HuH-7.5 (cell line): Measurements from ENCODE around the gene HIVEP3.
A peak's percentile ranks its signal among the peaks of the same experiment; 100 is the strongest.

Experiments
- DNase-seq: peaks from one replicate; pipeline ENCODE4 v3.0.0; 2011; ENCODE audit warnings: low spot score

The HIVEP3 gene

GRCh38 chr1:41664861-41665640, 253.7 kb downstream of the HIVEP3 start:
- DNase-seq, result no peak

GRCh38 chr1:41663671-41664400, 254.9 kb downstream of the HIVEP3 start:
- no peak for DNase-seq

- DNase-seq, result no peak
These were observed 255.8 kb downstream of the HIVEP3 start for GRCh38 chr1:41662765-41663437.

GRCh38 chr1:41662061-41662764, 256.5 kb downstream of the HIVEP3 start:
- DNase-seq, result peak; percentile 32

- DNase-seq, result no peak
These were observed 257.2 kb downstream of the HIVEP3 start for GRCh38 chr1:41661428-41662060.

GRCh38 chr1:41660570-41661427, 257.9 kb downstream of the HIVEP3 start:
- DNase-seq, result no peak

- DNase-seq, result no peak
These were observed 258.8 kb downstream of the HIVEP3 start for GRCh38 chr1:41659903-41660302.

GRCh38 chr1:41659159-41659495, 259.6 kb downstream of the HIVEP3 start:
- no peak for DNase-seq

- DNase-seq, result no peak
These were observed 260.1 kb downstream of the HIVEP3 start for GRCh38 chr1:41658431-41659158.

- no peak for DNase-seq
These were observed 260.9 kb downstream of the HIVEP3 start for GRCh38 chr1:41657679-41658295.

GRCh38 chr1:41656825-41657500, 261.8 kb downstream of the HIVEP3 start:
- DNase-seq, result no peak

GRCh38 chr1:41656068-41656467, 262.7 kb downstream of the HIVEP3 start:
- DNase-seq, result no peak

- DNase-seq, result no peak
These were observed 263.1 kb downstream of the HIVEP3 start for GRCh38 chr1:41655632-41656031.

- no peak for DNase-seq
These were observed 265.1 kb downstream of the HIVEP3 start for GRCh38 chr1:41653574-41653973.

GRCh38 chr1:41652384-41653265, 266.1 kb downstream of the HIVEP3 start:
- DNase-seq, result no peak

GRCh38 chr1:41650028-41650880, 268.5 kb downstream of the HIVEP3 start:
- no peak for DNase-seq

GRCh38 chr1:41649396-41650027, 269.2 kb downstream of the HIVEP3 start:
- DNase-seq, result no peak
